Measurements from ENCODE around the gene DICER1.
"Not testable (repeated sequence)": the region's sequence is repeated elsewhere in the genome, so short reads cannot be mapped to it uniquely, and the experiment has no call there.

The DICER1 gene

DNA sequence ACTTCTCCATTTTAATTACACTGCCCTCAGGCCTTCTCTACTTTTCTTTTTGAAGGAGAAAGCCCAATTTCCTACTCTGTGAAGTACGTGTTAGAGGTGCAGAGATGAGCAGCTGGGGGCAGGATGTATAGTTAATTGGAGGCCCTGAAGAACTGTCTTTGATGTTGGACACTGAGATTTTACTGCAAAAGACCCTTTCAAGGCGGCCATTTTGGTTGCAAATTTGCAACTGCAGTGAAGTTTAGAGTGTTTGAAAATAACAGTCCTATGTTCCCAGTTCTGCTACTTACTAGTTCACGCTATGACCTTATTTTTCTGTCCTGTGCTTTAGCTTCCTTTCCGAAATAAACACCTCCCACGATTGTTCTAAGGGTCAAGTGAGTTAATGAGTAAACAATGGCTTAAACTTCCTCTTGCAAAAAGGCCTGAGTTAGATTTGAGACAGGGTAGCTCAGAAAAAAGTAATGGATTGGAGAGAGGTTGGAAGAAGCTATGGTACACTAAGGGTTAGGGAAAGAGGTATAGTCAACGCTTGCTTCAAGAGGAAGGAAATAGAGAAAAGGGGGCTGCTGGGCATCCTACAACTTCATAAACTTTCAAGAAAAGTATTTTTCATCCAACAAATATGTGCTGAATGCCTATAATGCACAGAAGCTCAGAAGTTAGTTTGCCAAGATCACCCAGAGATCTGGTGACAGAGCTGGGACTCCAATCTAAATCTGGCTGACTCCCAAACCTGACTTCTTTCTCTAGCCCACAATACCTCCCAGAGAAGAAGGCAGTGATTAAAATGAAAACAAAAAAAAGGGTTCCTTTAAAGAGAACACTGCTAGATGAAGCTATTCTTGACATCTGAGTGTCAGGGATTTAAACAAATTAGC, 26.4 kb upstream of the DICER1 start:
- DNase-seq, result no peak

DNA sequence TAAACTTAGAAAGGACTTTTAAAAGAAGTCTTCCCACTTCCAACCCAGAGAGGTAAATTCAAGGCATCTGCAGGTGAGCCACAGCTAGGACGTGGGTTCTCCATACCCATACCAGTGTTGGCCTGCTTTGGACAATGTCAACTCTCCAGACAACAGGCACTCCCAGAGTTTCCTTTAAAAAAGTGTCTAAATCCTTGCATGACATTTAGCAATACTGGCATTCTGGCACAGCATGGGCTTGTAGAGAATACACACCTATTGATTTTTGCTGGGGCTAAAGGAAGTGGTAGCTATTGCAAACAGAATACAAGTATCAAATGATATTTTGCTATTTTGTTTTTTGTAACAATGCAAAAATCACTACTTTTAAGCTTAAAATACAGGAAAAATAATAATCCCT, 25.8 kb upstream of the DICER1 start:
- DNase-seq, result no peak

DNA sequence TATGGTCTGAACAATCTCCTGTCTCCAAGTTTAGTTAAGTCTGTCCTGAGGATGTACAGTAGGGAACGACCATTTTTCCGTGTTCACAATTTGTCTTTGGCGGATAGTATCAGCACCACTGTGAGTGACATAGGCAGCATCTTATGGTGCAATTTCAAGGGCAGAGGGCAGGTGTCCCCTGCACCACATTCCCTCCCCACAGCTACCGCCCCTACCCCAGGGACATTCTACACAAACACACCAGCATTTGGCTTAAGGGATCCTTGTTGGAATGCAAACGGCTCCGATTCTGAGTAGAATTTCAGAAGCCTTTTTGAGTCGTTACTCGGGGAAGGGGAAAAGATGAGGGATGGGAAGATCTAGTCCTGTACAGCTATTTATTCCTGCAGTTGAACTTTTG, 25.1 kb upstream of the DICER1 start:
- DNase-seq, result no peak

DNA sequence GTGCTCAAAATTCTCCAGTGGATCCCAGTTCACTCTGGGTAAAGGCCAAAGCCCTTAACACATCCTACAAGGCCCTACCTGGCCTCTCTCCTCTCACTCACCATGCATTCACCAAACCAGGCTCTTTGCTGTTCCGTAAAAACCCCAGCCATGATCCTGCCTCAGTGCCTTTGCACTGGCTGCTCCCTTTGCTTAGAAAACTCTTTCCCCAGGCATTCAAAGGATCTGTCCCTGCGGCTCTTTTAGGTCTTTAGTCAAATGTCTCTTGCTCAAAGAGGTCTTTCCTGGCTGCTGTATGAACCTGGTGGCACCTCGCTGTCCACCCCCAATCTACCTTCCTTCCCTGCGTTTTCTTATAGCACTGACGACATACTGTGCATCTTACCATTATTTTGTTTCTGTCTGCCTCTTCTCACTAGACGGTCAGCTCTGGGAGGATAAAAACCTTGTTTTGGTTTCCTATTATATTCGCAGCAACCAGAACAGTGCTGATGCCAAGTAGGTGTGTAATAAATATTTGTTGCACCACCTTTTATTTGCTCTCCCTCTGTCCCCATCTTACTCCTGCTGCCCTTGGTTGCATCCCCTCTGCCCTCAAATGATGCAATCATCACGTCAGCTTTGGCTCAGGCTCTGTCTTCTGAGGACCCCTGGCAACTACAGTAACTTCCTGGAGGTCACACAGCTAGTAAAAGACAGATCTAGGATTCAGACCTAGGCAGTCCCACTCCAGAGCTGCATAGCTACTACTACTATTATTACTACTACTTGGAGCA, 23.8 kb upstream of the DICER1 start:
- no peak for DNase-seq

DNA sequence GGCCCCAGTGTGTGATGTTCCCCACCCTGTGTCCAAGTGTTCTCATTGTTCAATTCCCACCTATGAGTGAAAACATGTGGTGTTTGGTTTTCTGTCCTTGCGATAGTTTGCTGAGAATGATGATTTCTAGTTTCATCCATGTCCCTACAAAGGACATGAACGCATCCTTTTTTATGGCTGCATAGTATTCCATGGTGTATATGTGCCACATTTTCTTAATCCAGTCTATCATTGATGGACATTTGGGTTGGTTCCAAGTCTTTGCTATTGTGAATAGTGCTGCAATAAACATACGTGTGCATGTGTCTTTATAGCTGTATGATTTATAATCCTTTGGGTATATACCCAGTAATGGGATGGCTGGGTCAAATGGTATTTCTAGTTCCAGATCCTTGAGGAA, 18.3 kb upstream of the DICER1 start:
- DNase-seq, result not testable (repeated sequence)

DNA sequence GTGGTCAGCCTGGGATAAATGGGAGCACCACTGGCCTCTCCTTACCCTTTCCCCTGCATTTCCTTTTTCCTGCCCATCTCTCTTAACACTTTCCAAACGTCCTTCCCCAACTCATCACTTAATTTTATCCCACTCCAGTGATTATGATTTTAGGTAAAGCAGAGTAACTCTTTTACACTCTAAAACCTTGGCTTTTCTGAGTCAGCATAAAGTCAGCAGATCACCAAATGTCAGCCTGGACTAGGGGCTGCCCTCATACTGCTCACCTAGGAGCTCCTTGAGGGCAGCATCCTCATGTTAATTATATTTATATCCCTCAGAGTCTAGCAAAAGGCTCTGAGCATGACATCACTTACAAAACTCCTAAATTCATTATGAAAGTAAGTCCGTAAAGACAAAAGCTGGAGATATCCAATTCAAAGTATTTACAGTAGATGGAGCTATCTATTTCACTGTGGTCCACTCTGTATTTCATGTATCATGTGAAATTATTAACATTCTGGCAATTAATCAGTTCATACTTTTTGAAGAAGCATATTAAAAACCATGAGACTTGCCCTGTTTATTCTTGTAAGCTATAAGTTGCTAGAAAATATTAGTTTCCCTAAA, 17.0 kb upstream of the DICER1 start:
- DNase-seq, result no peak

DNA sequence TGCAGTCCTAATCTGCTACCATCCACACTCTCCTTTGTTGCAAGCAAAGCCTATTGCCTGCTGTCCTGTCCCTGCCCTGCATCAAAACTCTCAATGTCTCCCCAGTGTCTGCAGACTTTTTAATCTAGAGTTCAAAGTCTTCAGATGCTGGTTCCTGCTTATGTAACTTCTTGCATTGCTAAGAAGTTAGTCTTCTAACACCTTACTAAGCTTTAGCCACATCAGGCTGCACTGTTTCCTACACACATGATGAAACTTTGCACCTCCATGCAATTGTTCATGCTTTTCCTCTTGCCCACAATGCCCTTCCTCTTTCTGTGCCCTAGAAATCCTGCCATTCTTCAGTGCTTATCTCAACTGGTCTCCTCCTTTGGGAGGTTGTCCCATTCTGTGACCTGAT, 16.2 kb upstream of the DICER1 start:
- DNase-seq, result no peak

DNA sequence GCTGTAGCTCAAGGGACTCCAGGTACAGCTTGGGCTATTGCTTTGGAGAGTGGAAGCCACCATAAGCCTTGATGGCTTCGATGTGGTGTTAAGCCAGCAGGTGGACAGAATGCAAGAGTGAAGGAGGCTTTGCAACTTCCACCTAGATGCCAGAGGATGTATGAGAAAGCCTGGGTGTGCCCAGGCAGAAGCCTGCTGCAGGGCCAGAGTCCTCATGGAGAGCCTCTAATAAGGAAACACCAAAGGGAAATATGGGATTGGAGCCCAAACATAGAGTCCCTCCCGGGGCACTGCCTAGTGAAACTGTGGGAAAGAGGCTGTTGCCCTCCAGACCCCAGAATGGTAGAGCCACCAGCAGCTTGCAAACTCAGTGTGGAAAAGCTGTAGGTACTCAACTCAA, 9.8 kb upstream of the DICER1 start:
- no peak for DNase-seq

DNA sequence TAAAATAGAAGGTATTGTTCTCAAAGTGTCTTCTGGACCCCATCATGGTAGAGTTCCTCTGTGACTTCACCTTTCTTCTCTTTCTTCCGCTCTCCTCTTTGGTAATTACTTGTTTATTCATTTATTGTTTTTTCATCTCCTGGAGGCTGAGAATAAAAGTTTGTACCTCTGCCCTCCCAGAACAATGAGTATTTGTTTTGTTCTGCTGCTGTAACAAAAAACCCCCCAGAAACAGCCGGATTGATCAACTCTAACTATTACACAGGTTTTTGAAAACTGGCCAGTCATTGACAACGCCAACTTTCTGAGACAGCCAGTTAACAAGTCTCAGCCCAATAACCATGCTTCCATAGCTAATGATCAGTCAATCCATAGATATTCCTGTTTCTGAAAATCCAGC, 8.2 kb upstream of the DICER1 start:
- DNase-seq, result no peak

DNA sequence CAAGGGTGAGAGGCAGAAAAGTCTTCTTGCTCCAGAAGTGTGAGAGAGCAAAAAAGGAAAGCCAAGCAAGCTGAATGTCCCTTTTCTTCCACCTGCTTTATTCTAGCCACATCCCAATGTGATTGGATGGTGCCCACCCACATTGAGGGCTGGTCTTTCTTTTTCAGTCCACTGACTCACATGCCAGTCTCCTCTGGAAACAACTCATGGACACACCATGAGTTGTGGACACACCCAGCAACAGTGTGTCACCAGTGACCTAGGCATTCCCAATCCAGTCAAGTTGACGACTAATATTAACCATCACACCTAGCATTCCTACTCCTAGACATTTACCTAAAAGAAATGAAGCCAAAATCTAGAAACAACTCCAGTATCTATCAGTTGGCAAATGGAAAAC, 7.2 kb upstream of the DICER1 start:
- DNase-seq, result no peak

DNA sequence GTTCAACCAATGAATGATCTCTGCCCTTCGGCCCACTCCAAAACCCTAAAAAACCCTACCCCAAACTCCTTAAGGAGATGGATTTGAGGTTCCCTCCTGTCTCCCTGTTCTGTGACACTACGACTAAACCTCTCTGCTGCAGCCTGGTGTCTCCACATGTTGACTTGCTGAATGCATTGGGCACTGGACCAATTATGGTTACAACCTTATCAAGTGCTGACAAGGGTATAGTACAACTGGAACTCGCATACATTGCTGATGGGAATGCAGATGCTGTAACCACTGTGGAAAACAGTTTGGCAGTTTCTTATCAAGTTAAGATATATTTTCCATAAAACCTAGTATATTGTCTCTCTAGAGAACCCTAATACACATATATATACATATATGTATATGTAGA, 6.3 kb upstream of the DICER1 start:
- no peak for DNase-seq

DNA sequence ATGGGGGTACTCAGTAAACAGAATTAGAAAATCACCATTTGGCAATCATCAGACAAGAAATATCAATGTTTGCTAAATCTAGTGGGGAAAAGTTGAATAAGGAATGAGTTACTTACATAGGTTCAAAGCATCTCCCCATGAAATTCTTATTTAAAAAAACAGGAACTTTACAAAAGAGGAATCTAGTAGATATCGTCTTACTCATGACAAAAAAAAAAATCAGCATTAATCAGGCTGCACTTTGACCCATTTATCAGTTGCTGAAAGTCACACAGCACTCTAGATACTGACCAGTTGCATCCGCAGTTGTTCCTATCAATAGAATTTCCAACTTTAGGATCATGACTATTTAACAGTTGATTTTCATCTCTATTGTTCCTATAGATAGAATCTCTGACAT, 5.8 kb upstream of the DICER1 start:
- DNase-seq, result no peak

DNA sequence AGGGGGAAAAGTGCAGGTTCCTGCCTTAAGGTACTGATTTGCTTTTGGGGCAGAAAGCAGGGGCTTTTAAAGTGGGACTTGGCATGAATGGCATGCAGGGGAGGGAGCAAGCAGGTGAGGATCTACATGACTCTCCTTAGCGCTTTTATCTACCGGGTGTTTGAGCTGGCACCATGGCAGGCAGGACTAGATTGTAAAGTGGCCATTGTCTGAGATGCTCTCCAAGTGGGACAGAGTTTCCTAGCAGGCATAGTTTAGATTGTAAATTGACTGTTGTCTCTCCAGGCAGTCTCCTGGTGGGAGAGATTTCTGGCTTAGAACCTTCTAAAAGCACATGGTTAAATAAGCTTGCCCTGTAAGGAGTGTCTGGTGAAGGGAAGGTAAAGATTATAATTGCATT, 5.3 kb upstream of the DICER1 start:
- no peak for DNase-seq

DNA sequence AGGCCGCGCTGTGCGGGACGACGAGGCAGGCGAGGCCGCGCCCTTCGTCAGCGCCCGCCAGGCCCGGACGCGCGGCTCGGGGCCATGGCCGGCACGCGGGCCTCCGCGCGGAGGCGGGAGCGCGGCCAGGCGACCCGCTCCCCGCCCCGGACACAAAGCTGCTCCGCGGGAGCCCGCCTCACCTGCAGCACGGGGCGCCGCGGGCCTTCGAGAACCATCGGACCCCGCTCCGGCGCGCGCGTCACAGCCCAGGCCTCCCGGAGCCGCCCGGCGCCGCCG, 342 bp downstream of the DICER1 start:
- no peak for DNase-seq

DNA sequence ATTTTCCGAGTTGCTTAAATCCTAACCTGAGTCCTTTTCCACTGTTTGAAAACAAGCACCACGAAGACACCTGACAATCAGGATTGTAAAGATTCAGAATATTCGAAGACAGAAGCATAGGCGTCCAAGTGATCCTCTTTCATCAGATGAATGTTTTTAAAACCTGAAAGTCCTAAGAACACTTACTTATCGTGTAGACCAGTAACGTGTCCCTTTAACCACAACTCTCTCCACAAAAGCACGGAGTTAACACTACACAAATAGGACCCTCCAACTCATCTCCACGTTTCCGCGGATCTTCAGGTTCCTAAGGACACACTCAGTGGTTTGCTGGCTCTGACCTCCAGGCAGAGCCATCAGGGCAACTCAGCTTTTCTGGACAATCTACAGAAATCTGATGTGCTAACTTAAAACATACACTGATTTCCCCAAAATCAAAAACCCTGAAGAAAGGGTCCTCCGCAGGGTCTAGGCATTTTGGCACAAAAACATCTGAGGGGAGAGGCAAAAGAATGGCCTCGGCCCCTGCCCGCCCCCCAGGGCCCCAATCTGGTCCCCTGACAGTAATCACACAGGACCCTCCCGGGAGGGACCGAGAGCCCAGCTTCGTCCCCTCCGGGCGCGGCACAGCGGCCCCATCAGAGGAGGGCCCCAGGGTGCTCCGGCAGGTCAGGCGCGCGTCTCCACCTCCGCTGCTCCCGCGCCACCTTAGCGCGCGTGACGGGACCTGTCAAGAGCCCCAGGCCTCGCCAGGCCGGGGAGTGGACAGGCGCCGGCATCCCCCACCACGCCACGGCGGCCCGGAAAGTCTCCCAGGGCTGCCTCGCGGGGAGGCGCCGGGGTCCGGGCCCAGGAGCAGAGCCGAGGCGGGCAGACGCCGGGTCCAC, 925 bp downstream of the DICER1 start:
- peak; percentile 22 for DNase-seq

DNA sequence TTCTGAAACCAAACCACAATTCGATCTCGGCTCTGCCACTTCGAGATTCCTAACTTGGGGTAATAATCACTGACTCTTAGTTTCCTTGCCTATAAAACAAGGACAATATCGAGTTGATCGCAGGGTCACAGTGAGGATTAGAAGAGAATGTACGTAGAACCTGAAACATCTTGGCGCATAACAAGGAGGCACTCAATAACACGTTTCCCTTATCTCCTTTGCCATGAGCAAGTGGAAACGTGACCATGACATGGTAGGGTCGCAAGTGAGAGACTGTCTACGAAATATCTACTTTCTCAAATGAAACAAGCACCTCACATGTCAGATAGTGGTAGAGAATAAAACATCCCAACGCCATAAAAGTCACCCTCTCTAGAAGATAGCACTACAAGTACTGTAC, 2.3 kb downstream of the DICER1 start:
- no peak for DNase-seq

DNA sequence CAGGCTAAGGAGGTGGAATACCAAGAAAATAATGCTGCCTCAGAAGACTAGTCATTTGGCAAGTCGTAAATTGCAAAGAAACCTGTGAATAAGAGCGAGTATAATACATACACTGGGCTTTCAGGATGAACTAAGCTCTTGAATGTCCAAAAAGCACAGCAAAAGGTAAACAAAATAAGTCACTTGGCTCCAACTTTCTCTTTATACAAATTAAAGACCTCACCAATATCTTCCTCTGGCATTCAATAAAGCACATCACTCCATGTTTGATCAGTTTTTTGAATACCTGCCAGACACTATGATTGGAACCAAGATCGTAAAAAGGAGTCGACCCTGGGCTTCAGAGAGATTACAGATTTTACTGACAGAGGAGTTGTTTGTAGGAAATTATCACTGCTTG, 3.5 kb downstream of the DICER1 start:
- no peak for DNase-seq

DNA sequence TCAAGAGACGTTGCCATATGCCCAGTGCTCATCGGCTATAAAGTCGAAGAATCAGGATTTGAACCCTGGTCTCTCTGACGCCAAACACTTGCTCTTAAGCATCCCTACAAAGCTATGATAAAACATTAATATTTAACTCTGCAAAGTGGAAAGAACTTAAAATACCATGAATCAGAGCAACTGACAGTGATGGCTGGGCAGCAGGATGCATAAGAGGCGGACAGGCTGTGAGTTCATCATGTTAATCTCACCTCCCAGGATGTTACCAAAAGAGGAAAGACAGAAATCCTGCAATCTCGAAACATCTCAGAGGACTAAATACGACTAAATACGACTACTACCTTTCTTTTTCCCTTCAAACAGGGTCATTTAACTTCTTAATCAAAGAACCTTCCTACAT, 5.8 kb downstream of the DICER1 start:
- no peak for DNase-seq

DNA sequence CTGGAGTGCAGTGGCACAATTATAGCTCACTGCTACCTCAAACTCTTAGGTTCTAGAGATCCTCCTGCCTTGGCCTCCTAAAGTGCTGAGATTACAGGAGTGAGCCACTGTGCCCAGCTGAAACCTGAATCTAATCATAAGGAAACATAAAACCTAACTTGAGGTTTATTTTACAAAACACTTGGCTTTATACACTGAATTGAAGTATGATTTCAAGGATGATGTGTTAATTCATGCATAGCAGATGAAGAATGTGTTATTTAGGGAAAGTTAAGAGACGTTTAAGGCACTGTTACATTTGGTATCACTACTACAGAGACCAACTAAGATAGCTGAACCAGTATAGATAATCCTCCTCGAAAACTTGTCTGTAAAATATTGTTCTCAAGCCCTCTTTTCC, 6.4 kb downstream of the DICER1 start:
- no peak for DNase-seq

DNA sequence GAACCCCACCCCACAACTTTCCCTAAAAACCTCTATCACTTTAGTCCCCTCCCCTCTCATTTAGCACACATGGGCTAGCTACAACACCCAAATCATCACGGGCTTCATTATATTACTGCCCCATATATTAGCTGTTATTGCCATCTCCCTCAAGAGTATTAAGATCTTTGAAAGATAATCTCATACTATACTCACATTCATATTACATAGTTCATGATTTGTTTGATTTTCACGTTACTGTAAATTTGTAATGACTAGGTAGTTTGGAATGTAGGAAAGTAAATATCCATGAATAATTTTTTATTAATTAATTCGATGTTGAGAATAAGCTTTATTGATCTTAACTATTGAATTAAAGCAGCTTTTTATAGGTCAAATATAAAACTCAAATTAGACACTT, 7.9 kb downstream of the DICER1 start:
- DNase-seq, result no peak

DNA sequence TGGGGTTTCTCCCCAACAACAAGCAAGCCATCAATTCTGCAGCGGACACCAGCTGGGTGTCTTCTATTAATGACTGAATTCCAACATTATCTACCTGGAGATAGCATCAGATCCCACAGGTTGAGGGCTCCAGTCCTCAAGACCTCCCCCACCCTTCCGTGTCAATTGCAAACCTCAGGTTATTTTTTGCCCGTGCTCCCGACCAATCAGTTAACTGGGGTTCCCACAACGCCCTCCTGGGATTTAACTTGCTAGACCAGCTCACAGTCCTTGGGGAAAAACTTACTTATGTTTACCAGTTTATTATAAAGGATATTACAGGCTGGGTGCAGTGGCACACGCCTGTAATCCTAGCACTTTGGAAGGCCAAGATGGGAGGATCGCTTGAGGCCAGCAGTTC, 9.7 kb downstream of the DICER1 start:
- no peak for DNase-seq

DNA sequence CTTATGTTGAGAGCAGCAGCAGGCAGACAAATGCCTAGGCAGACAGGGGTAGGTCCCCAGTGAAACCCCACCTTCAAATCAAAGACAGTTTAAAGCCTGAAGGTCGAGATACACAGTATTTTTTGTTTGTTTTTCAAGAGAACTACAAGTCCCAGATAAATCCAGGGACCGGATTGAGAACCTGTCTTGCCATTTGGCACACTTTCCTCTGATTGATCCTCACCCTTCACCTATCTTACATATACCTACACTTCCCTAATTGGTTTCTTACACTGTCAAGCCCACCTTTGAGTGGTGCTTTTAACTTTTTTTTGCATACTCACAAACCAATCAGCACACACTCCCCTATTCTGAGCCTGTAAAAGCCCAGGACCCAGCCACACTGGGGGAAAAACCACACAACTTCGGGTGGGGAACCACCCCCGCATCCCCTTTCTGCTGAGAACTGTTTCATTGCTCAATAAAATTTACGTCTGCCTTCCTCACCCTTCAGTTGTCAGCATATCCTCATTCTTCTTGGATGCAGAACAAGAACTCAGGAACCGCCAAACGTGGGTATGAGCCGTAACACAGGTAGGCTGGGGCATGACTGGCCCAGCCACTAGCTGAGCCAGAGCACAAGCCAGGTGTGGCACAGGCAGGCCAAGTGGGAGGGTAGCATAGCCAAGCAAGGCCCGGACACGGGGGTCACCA, 11.1 kb downstream of the DICER1 start:
- no peak for DNase-seq

DNA sequence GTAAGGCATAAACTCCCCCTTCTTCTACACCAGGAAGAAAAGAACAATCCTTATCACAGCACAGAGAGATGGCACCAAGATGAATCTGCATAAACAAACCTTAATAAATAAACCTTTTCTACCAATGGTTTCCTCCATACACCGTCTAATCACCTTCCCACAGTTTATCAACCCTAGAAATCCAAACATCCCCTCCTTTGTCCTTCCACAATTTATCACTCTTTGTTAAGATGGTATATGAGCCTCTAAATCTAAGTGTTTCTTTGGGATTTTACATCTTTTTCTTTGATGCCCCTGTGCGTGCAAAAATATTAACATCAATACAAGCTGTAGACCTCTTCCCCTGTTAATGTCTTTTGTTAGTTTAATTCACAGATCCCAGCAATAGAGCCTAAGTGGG, 12.5 kb downstream of the DICER1 start:
- no peak for DNase-seq
